ENCODE data around the gene ERFL. TPM values are rescaled to one million over a fixed set of nuclear protein-coding genes. Genes with fewer than 3 reads are reported as not detected.

ERFL gene
- total RNA-seq, 1 donor, result 0.21 TPM

- Histone ChIP-seq H3K27me3 (ENCODE audit: insufficient read depth, low read length) (peaks cover 67% of the 10 kb centered on the region), H3K4me1 (ENCODE audit: insufficient read depth, low read length) (peaks cover 33% of the 10 kb centered on the region), H3K9me3 (ENCODE audit: low read depth, low read length) (no peaks in the 10 kb centered on the region), H3K4me3 (ENCODE audit: low read length) (no peak overlapping the region)
Measured at GRCh38 chr19:41925208-41926003, 2.8 kb downstream of the ERFL start.

- Histone ChIP-seq H3K4me1 (ENCODE audit: insufficient read depth, low read length) (peaks cover 25% of the 10 kb centered on the region), H3K4me3 (ENCODE audit: low read length) (no peak overlapping the region), H3K9me3 (ENCODE audit: low read depth, low read length) (no peaks in the 10 kb centered on the region), H3K27me3 (ENCODE audit: insufficient read depth, low read length) (peaks cover 57% of the 10 kb centered on the region)
Measured at GRCh38 chr19:41924151-41925145, 3.8 kb downstream of the ERFL start.

GRCh38 chr19:41923045-41923788 lies 5.0 kb downstream of the ERFL start:
- no peak overlapping the region for H3K4me3 ChIP-seq (ENCODE audit: low read length)
- peaks cover 17% of the 10 kb centered on the region for H3K4me1 ChIP-seq (ENCODE audit: insufficient read depth, low read length)
- no peaks in the 10 kb centered on the region for H3K9me3 ChIP-seq (ENCODE audit: low read depth, low read length)
- H3K27me3 ChIP-seq (ENCODE audit: insufficient read depth, low read length), result peaks cover 60% of the 10 kb centered on the region

DNA sequence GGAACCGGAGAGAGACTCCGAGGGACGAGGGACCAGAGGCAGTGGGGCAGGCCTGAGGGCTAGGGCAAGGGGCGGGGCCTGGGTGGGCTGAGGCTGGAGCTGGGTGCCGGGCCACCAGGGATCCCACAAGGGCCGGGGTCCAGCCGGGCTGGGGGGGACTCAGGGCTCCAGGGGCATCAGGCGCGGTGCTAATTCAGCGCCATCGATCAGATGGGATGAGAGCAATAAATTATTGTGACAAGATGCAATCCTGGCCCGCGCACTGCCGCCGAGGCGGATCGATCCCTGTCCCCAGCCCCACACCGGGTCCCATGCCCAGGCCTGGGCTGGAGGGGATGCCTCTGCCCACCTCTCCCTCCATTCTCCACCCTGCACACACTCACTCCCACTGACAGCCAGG lies 5.7 kb downstream of the ERFL start:
- peaks cover 17% of the 10 kb centered on the region for H3K4me1 ChIP-seq (ENCODE audit: insufficient read depth, low read length)
- no peak overlapping the region for H3K4me3 ChIP-seq (ENCODE audit: low read length)
- no peaks in the 10 kb centered on the region for H3K9me3 ChIP-seq (ENCODE audit: low read depth, low read length)
- H3K27me3 ChIP-seq (ENCODE audit: insufficient read depth, low read length), result peaks cover 65% of the 10 kb centered on the region

DNA sequence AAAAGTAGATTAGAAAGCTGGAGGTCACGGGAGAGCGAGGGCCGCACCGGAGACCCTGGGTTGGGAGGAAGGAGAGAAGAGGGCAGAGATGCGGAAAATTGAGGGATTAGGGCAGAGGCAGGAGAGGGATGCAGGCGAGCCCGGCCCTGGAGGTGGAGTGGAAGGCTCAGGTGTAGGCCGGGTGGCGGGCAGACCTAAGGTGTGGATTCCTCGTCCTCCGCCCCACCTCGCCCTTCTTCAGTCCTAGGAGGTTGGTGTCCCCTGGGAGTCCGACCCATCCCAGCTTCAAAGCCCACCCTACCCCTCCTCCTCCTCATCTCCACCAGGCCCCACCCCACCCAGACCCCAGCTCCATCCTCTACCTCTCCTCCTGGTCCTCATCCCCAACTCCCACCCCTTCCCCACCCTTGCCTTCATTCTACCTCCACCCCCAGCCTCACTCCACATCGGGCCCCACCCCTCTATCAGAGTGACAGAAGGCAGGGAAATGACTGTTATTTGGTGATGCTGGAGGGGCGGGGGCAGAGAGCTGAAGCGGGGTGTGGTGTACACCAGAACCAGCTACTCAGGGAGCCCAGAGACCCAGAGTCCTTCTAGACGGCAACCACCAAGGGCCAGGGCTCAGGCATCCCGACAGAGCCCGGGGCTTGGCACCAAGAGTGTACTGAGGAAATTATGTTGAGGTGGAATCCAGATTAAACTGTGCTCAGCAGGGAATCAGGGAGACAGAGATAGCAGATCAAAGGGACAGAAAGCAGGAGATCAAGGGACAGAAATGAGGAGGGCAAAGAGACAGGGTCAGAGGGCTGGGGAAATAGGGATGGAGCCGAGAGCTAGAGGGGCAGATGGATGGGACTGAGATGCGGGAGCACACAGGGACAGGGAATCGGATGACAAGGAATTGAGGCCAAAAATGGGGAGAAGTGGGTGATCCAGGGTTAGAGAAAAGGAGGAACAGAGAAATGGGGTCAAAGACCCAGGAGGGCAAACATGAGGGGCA lies 6.4 kb downstream of the ERFL start:
- Histone ChIP-seq H3K9me3 (ENCODE audit: low read depth, low read length) (no peaks in the 10 kb centered on the region), H3K27me3 (ENCODE audit: insufficient read depth, low read length) (peaks cover 62% of the 10 kb centered on the region), H3K4me3 (ENCODE audit: low read length) (no peak overlapping the region), H3K4me1 (ENCODE audit: insufficient read depth, low read length) (peaks cover 13% of the 10 kb centered on the region)

DNA sequence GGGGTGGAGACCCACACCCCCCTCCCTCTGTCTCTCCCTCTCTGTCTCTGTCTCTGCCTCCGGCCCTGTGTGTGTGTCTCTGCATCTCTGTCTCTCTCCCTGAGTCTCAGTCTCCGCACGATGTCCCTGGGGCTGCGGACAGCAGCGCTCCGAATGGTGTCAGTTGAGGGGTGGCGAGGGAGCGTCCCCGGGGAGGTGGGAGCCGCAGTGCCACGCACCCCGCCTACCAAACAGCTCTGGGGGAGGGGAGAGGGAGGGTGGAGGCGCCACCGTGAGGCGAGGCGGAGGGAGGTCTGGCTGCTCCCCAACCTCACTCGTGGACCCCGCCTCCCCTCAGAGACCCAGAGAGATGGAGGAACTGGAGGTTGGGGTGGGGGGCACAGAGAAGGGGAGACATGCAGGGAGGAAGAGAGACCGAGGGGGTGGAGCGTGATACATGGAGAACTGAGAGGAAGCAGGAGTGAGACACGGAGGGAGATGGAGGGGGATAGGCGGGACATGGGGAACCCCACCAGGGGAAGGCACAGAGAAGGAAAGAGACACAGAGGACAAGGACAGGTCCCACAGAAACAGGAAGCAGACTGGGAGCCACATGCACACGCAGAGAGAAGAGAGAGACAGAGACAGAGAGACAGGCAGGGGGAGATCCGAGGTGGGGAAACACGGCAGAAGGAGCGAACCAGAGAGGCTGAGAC lies 7.2 kb downstream of the ERFL start:
- Histone ChIP-seq H3K4me3 (ENCODE audit: low read length) (no peak overlapping the region), H3K4me1 (ENCODE audit: insufficient read depth, low read length) (peaks cover 16% of the 10 kb centered on the region), H3K27me3 (ENCODE audit: insufficient read depth, low read length) (peaks cover 64% of the 10 kb centered on the region), H3K9me3 (ENCODE audit: low read depth, low read length) (no peaks in the 10 kb centered on the region)

GRCh38 chr19:41919948-41920712 lies 8.1 kb downstream of the ERFL start:
- Histone ChIP-seq H3K9me3 (ENCODE audit: low read depth, low read length) (no peaks in the 10 kb centered on the region), H3K27me3 (ENCODE audit: insufficient read depth, low read length) (peaks cover 66% of the 10 kb centered on the region), H3K4me3 (ENCODE audit: low read length) (no peak overlapping the region), H3K4me1 (ENCODE audit: insufficient read depth, low read length) (peaks cover 24% of the 10 kb centered on the region)

DNA sequence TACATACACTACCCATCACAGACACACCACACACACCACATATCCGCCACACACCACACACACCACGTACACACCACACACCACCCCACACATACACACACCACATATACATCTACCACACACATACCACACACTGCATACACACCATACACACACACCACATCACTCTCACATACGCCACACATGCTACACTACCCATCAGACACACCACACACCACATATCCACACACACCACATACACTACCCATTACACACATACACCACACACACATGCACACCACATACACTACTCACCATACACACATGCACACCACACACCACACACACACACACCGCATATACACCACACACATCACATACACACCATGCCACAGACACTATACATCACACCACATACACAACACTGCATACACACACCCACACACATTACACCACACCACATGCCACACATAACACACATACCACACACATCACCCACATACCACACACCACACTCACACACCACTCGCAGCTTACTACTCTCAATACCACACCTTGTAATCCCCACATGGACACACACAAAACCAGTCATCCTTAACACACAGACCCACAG lies 9.5 kb downstream of the ERFL start:
- Histone ChIP-seq H3K4me3 (ENCODE audit: low read length) (no peak overlapping the region), H3K4me1 (ENCODE audit: insufficient read depth, low read length) (peaks cover 31% of the 10 kb centered on the region), H3K9me3 (ENCODE audit: low read depth, low read length) (no peaks in the 10 kb centered on the region), H3K27me3 (ENCODE audit: insufficient read depth, low read length) (peaks cover 66% of the 10 kb centered on the region)

- H3K9me3 ChIP-seq (ENCODE audit: low read depth, low read length), result no peaks in the 10 kb centered on the region
- no peak overlapping the region for H3K4me3 ChIP-seq (ENCODE audit: low read length)
- H3K4me1 ChIP-seq (ENCODE audit: insufficient read depth, low read length), result peaks cover 33% of the 10 kb centered on the region
- peaks cover 67% of the 10 kb centered on the region for H3K27me3 ChIP-seq (ENCODE audit: insufficient read depth, low read length)
Measured at GRCh38 chr19:41918095-41918494, 10.2 kb downstream of the ERFL start.

GRCh38 chr19:41917676-41918075 lies 10.6 kb downstream of the ERFL start:
- Histone ChIP-seq H3K9me3 (ENCODE audit: low read depth, low read length) (no peaks in the 10 kb centered on the region), H3K4me1 (ENCODE audit: insufficient read depth, low read length) (peaks cover 32% of the 10 kb centered on the region), H3K27me3 (ENCODE audit: insufficient read depth, low read length) (peaks cover 63% of the 10 kb centered on the region)

GRCh38 chr19:41915776-41916414 lies 12.4 kb downstream of the ERFL start:
- no peak overlapping the region for H3K4me3 ChIP-seq (ENCODE audit: low read length)
- no peaks in the 10 kb centered on the region for H3K9me3 ChIP-seq (ENCODE audit: low read depth, low read length)
- H3K4me1 ChIP-seq (ENCODE audit: insufficient read depth, low read length), result peaks cover 33% of the 10 kb centered on the region
- H3K27me3 ChIP-seq (ENCODE audit: insufficient read depth, low read length), result peaks cover 63% of the 10 kb centered on the region

More at GRCh38 chr19:41917676-41918075, 10.6 kb downstream of the ERFL start:
- H3K4me3 ChIP-seq (ENCODE audit: low read length), result no peak overlapping the region

Data from mononuclear cell (primary cell).